SJSA1 (cell line): Measurements from ENCODE around the gene FAM83G. TPM values are rescaled to one million over a fixed set of nuclear protein-coding genes. Genes with fewer than 3 reads are reported as not detected.

Experiments used
- DNase-seq, 2 experiments: peaks; one replicate each; pipeline ENCODE4 v3.0.0-alpha.2; 2015 to 2020; ENCODE audit warnings: low spot score in 2 of 2, low read depth in 1 of 2
- H3K27ac ChIP-seq: fragments of 250-450 bp; sonication (Bioruptor Pico); 2 replicates; pipeline ENCODE4 v1.5.1; 2020; ENCODE audit warnings: mild to moderate bottlenecking, moderate library complexity
- H3K27me3 ChIP-seq: fragments of 250-450 bp; sonication (Bioruptor Pico); replicated peaks from 2 replicates; pipeline ENCODE4 v1.5.1; 2020; ENCODE audit warnings: mild to moderate bottlenecking, moderate library complexity
- H3K36me3 ChIP-seq: fragments of 250-450 bp; sonication (Bioruptor Pico); 2 replicates; pipeline ENCODE4 v1.5.1; 2020; ENCODE audit warnings: mild to moderate bottlenecking
- H3K4me1 ChIP-seq: fragments of 250-450 bp; sonication (Bioruptor Pico); replicated peaks from 2 replicates; pipeline ENCODE4 v1.6.1; 2021; ENCODE audit warnings: mild to moderate bottlenecking
- H3K4me3 ChIP-seq: fragments of 250-450 bp; sonication (Bioruptor Pico); 2 replicates; pipeline ENCODE4 v1.5.1; 2020; ENCODE audit warnings: mild to moderate bottlenecking
- H3K9me3 ChIP-seq: fragments of 250-450 bp; sonication (Bioruptor Pico); replicated peaks from 2 replicates; pipeline ENCODE4 v1.5.1; 2020; ENCODE audit warnings: mild to moderate bottlenecking
- total RNA-seq: library from RNA; depleted of rRNA; stranded (reverse); fragments of >200 nt; shearing (Covaris generic); gene quantifications from 2 replicates; pipeline ENCODE4 v1.2.3, GENCODE V29; 2014

Gene FAM83G
- total RNA-seq, 1 experiment from 2014 or later: 6.7 TPM

- H3K27ac ChIP-seq: no peak overlapping the region
- peaks cover 19% of the 10 kb centered on the region for H3K36me3 ChIP-seq
- H3K27me3 ChIP-seq: no peaks in the 10 kb centered on the region
- H3K9me3 ChIP-seq: no peaks in the 10 kb centered on the region
- DNase-seq: no peak
- H3K4me1 ChIP-seq: peaks cover 17% of the 10 kb centered on the region
- H3K4me3 ChIP-seq: no peak overlapping the region
Measured at GRCh38 chr17:18980682-18981334, 23.8 kb downstream of the FAM83G start.

- H3K4me1 ChIP-seq: peaks cover 17% of the 10 kb centered on the region
- H3K4me3 ChIP-seq: no peak overlapping the region
- peaks cover 16% of the 10 kb centered on the region for H3K36me3 ChIP-seq
- H3K27me3 ChIP-seq: no peaks in the 10 kb centered on the region
- H3K9me3 ChIP-seq: no peaks in the 10 kb centered on the region
- DNase-seq: no peak
- H3K27ac ChIP-seq: no peak overlapping the region
Measured at GRCh38 chr17:18978655-18979054, 25.9 kb downstream of the FAM83G start.

- peaks cover 17% of the 10 kb centered on the region for H3K4me1 ChIP-seq
- DNase-seq: no peak
- H3K27ac ChIP-seq: no peak overlapping the region
- H3K4me3 ChIP-seq: no peak overlapping the region
- peaks cover 16% of the 10 kb centered on the region for H3K36me3 ChIP-seq
- H3K9me3 ChIP-seq: no peaks in the 10 kb centered on the region
- no peaks in the 10 kb centered on the region for H3K27me3 ChIP-seq
Measured at GRCh38 chr17:18978050-18978449, 26.5 kb downstream of the FAM83G start.

GRCh38 chr17:18977646-18978045 lies 26.9 kb downstream of the FAM83G start:
- Histone ChIP-seq H3K36me3 (peaks cover 16% of the 10 kb centered on the region), H3K27me3 (no peaks in the 10 kb centered on the region), H3K4me3 (no peak overlapping the region), H3K27ac (no peak overlapping the region), H3K4me1 (peaks cover 17% of the 10 kb centered on the region), H3K9me3 (no peaks in the 10 kb centered on the region)
- no peak for DNase-seq

GRCh38 chr17:18977021-18977420 lies 27.5 kb downstream of the FAM83G start:
- H3K4me3 ChIP-seq: no peak overlapping the region
- no peaks in the 10 kb centered on the region for H3K27me3 ChIP-seq
- peaks cover 11% of the 10 kb centered on the region for H3K36me3 ChIP-seq
- no peaks in the 10 kb centered on the region for H3K9me3 ChIP-seq
- no peak for DNase-seq
- H3K4me1 ChIP-seq: peaks cover 12% of the 10 kb centered on the region
- no peak overlapping the region for H3K27ac ChIP-seq

GRCh38 chr17:18976201-18976600 lies 28.4 kb downstream of the FAM83G start:
- H3K9me3 ChIP-seq: no peaks in the 10 kb centered on the region
- no peak for DNase-seq
- peaks cover 4% of the 10 kb centered on the region for H3K4me1 ChIP-seq
- no peak overlapping the region for H3K27ac ChIP-seq
- no peaks in the 10 kb centered on the region for H3K27me3 ChIP-seq
- peaks cover 11% of the 10 kb centered on the region for H3K36me3 ChIP-seq
- H3K4me3 ChIP-seq: no peak overlapping the region

GRCh38 chr17:18975597-18975996 lies 29.0 kb downstream of the FAM83G start:
- no peaks in the 10 kb centered on the region for H3K27me3 ChIP-seq
- no peak overlapping the region for H3K27ac ChIP-seq
- no peaks in the 10 kb centered on the region for H3K4me1 ChIP-seq
- no peak for DNase-seq
- no peaks in the 10 kb centered on the region for H3K9me3 ChIP-seq
- H3K36me3 ChIP-seq: peaks cover 16% of the 10 kb centered on the region
- no peak overlapping the region for H3K4me3 ChIP-seq

GRCh38 chr17:18974407-18975149 lies 30.0 kb downstream of the FAM83G start:
- DNase-seq: no peak

GRCh38 chr17:18971801-18972200 lies 32.8 kb downstream of the FAM83G start:
- Histone ChIP-seq H3K4me3 (no peak overlapping the region), H3K4me1 (peaks cover 9% of the 10 kb centered on the region), H3K9me3 (no peaks in the 10 kb centered on the region), H3K27me3 (no peaks in the 10 kb centered on the region), H3K36me3 (peaks cover 9% of the 10 kb centered on the region), H3K27ac (no peak overlapping the region)
- DNase-seq: no peak

More at GRCh38 chr17:18974407-18975149, 30.0 kb downstream of the FAM83G start:
- no peak overlapping the region for H3K27ac ChIP-seq
- peaks cover 18% of the 10 kb centered on the region for H3K36me3 ChIP-seq
- no peaks in the 10 kb centered on the region for H3K27me3 ChIP-seq
- peaks cover 2% of the 10 kb centered on the region; the same call in 1 of the 2 replicates for H3K4me1 ChIP-seq
- H3K4me3 ChIP-seq: no peak overlapping the region
- H3K9me3 ChIP-seq: no peaks in the 10 kb centered on the region

GRCh38 chr17:18970582-18971480 lies 33.7 kb downstream of the FAM83G start:
- Histone ChIP-seq H3K4me3 (no peak overlapping the region), H3K27ac (no peak overlapping the region), H3K4me1 (peaks cover 14% of the 10 kb centered on the region), H3K36me3 (peaks cover 9% of the 10 kb centered on the region), H3K9me3 (no peaks in the 10 kb centered on the region), H3K27me3 (no peaks in the 10 kb centered on the region)
- DNase-seq: no peak

- peaks cover 27% of the 10 kb centered on the region for H3K4me1 ChIP-seq
- peaks cover 9% of the 10 kb centered on the region for H3K36me3 ChIP-seq
- no peak overlapping the region for H3K27ac ChIP-seq
- no peak for DNase-seq
- H3K9me3 ChIP-seq: no peaks in the 10 kb centered on the region
- H3K4me3 ChIP-seq: no peak overlapping the region
- H3K27me3 ChIP-seq: no peaks in the 10 kb centered on the region
Measured at GRCh38 chr17:18968945-18969887, 35.3 kb downstream of the FAM83G start.

- Histone ChIP-seq H3K4me1 (peaks cover 36% of the 10 kb centered on the region), H3K27me3 (no peaks in the 10 kb centered on the region), H3K27ac (no peak overlapping the region), H3K9me3 (no peaks in the 10 kb centered on the region), H3K36me3 (peaks cover 9% of the 10 kb centered on the region), H3K4me3 (no peak overlapping the region)
- no peak for DNase-seq
Measured at GRCh38 chr17:18968345-18968744, 36.2 kb downstream of the FAM83G start.

GRCh38 chr17:18967916-18968315 lies 36.6 kb downstream of the FAM83G start:
- Histone ChIP-seq H3K4me1 (peaks cover 40% of the 10 kb centered on the region), H3K36me3 (peaks cover 9% of the 10 kb centered on the region), H3K27ac (no peak overlapping the region), H3K27me3 (no peaks in the 10 kb centered on the region), H3K4me3 (no peak overlapping the region), H3K9me3 (no peaks in the 10 kb centered on the region)
- no peak for DNase-seq
